GM21526 (cell line): Measurements from ENCODE around the gene OR2D3.
"Not testable (repeated sequence)": the region's sequence is repeated elsewhere in the genome, so short reads cannot be mapped to it uniquely, and the experiment has no call there.

Experiments
- ATAC-seq: cut with Tn5 transposase; IDR thresholded peaks from one replicate; pipeline ENCODE4 v1.9.1; 2021; ENCODE audit warnings: moderate library complexity; ENCODE audit not compliant: unreplicated experiment, low FRiP score

The OR2D3 gene, protein sequence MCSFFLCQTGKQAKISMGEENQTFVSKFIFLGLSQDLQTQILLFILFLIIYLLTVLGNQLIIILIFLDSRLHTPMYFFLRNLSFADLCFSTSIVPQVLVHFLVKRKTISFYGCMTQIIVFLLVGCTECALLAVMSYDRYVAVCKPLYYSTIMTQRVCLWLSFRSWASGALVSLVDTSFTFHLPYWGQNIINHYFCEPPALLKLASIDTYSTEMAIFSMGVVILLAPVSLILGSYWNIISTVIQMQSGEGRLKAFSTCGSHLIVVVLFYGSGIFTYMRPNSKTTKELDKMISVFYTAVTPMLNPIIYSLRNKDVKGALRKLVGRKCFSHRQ

DNA sequence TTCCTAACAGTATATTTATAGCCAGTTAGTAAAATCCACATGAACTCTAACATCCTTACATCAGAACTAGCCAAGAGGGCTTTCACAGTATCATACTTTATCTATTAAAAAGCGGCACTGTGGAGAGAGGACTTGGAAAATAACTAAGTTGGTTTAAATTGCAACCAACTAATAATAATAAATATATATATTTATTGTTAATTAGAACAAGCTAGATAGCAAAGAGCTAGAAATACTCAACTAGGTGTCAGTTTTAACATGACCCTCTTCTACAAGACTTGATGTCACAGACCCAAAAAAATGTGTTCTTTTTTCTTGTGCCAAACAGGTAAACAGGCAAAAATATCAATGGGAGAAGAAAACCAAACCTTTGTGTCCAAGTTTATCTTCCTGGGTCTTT, at the start of gene OR2D3:
TSS of gene OR2D3 (plus strand) at position 301 of the 400 bp plus-strand sequence. CDS start at position 301, 0 bp downstream.
- no peak for ATAC-seq

DNA sequence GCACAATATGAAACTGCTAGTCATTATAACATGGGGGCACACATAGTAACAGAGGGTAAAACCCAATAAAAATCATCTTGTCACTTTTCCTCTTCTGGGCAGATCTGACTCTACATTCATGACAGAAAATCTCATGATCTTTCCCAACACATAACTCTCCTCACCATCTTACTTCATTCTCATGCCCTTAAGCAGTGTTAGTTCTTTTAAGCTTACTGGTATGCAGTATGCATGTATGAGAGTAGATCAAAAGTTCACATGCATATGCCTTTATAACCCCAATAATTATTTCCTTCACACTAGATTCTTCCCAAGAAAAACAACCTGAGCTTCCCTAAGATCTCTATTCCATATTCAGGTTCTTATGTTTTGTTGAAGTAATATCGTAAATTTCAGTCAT, 49.5 kb upstream of the OR2D3 start:
- ATAC-seq = no peak

DNA sequence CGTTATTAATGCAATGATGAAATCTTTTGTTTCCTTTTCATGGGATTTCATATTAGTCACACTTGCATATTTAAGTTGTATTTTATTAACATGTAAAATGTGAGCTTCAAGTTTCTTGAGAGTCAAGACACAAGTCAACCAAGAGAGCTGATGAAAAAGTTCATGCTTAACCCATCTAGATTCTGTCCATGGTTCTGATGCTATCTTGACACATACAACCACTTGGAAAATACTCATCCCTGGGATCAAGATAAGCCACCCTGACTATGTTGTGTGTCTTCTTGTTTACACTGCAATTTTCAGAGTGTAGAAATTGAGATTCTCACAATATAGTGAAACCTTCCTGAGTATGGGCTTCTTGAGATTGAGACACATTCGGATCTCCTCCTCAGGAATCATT, 45.0 kb upstream of the OR2D3 start:
- ATAC-seq = no peak

DNA sequence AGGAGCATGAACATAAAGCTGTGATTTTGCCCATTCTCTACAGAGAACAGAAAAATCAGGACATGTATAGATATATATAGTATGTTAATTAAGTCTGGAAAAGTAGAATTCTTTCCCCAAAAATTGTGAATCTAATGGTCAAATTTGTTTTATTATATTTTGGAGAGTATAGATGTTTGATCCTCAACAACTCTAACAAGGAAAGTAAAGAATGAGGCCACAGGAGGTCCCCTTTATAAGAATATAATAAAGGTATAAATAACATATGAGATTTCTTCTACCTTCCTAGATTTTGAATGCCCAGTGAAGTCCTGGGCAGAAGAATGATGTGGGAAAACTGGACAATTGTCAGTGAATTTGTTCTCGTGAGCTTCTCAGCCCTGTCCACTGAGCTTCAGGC, 44.5 kb upstream of the OR2D3 start, which contains the start of gene OR10A4:
TSS of gene OR10A4 (plus strand) at position 301 of the 400 bp plus-strand sequence. CDS start at position 324, 23 bp downstream.
- no peak for ATAC-seq

DNA sequence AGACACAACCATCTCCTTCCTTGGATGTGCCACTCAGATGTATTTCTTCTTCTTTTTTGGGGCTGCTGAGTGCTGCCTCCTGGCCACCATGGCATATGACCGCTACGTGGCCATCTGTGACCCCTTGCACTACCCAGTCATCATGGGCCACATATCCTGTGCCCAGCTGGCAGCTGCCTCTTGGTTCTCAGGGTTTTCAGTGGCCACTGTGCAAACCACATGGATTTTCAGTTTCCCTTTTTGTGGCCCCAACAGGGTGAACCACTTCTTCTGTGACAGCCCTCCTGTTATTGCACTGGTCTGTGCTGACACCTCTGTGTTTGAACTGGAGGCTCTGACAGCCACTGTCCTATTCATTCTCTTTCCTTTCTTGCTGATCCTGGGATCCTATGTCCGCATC, 43.9 kb upstream of the OR2D3 start:
- ATAC-seq = no peak

DNA sequence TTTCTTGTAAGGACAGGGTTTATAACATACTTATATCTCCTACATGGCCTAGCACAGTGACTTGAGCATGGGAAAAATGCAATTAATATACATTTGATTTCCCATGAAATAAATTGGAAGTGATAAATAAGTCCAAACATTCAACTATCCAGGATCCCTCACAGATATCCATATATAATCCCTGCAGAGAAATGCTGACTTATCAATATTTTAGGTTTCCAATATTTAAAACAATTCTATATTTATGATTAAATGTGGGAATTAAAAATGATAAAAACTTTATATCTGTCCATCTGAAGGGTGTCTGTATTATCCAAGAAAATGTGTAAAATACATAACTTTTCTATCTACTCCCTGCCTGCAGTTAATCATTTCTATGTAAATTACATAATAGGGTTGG, 38.1 kb upstream of the OR2D3 start:
- ATAC-seq = no peak

DNA sequence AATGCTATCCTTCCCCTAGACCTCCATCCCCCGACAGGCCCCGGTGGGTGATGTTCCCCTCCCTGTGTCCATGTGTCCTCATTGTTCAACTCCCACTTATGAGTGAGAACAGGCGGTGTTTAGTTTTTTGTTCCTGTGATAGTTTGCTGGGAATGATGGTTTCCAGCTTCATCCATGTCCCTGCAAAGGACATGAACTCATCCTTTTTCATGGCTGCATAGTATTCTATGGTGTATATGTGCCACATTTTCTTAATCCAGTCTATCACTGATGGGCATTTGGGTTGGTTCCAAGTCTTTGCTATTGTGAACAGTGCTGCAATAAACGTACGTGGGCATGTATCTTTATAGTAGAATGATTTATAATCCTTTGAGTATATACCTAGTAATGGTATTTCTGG, 33.1 kb upstream of the OR2D3 start:
- not testable (repeated sequence) for ATAC-seq

DNA sequence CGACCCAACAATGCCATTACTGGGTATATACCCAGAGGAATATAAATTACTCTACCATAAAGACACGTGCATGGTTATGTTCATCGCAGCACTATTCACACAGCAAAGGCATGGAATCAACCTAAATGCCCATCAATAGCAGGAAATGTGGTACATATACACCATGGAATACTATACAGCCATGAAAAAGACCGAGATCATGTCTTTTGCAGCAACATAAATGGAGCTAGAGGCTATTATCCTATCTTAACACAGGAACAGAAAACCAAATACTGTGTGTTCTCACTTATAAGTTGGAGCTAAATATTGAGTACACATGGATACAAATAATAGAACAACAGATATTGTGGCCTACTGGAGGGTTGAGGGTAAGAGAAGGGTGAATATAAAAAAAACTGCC, 32.0 kb upstream of the OR2D3 start:
- no peak for ATAC-seq

DNA sequence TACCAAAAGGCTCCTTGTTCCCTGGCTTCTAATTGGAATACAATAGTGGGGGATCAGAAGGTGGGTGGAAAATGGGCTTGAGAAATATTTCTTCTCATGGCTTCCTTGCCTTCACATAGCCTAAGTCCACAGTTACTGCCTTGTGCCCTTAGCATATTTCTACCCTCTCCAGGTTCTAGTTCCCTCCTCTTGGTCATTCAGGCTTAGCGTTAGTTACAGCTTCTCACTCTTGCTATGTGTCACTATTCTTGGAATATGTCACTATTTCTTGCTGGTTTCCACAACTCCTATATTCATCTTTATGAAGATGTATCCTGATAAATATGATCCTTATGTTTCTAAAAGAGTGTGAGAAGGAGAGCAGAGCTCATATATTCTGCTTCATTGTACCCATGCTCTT, 31.0 kb upstream of the OR2D3 start:
- no peak for ATAC-seq

DNA sequence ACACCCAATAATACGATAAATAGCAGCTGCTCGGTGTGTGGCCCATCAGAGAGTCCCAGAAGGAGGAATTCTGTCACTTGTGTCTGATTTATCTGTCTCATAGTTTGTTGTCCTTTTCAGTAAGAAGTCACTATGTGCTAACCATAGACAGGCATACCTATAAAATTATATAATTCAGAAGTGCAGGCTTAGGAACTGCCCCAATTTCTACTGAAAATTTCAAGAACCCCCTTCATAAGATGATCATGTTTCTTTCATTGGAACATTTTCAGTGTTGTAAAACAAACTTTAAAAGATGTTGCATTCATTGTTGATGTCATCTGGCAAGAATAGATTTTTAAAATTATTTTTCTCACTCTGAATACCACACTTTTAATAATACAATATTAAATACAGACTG, 28.4 kb upstream of the OR2D3 start, which contains the start of gene OR2D2:
TSS of gene OR2D2 (minus strand) at position 101 of the 400 bp plus-strand sequence. CDS start at position 101, 0 bp downstream.
- ATAC-seq = no peak

DNA sequence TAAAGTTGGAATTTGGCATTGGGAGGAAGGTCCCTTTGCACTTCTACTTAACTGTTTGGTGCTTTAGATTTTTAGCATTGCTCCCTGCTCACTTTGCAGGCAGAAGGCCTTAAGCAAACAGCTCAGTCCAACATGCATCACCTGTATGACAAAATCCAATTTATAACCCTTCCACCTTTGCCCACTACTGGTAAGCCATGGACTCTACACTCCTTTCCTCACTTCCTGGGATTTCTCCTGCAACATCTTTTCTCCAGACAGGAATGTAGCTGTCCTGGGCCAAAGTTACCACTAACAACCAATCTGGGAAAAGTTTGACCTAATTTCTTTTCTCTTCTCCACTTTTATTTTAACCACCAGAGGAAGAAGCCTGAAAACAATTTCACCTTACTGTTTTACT, 26.7 kb upstream of the OR2D3 start:
- ATAC-seq = no peak

DNA sequence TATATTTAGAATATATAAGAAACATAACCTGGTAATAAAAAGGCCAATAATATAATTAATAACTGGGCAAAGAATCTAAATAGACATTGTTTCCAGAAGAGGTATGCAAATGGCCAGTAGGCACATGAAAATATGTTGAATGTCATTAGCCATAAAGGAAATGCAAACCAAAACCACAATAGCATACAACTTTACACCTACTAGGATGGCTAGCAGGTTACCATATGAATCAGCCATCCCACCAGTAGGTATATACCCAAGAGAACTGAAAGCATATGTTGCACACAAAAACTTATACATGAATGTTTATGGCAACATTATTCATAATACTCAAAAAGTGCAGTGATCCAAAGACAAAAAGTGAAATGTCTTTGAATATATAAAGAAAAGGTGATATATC, 25.8 kb upstream of the OR2D3 start:
- peak; percentile 80 for ATAC-seq

DNA sequence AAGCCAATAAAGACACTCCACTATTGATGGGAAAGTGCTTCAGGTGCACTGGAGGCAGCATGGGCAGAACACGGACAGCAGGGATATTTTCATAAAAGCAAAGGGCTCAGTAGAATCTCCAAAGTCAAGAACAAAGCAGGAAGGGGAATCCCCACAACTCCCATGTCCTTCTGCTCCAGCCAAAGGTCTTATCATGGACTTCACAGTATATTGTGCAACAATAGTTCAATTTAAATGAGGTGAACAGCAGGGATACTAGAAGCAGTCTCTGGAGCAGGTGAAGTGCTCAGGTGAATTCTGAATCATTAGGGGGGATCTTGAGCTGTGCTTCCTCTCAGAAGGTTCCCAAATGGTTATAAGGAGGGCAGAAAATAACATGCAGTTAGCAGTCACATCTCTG, 21.9 kb upstream of the OR2D3 start:
- ATAC-seq = no peak

DNA sequence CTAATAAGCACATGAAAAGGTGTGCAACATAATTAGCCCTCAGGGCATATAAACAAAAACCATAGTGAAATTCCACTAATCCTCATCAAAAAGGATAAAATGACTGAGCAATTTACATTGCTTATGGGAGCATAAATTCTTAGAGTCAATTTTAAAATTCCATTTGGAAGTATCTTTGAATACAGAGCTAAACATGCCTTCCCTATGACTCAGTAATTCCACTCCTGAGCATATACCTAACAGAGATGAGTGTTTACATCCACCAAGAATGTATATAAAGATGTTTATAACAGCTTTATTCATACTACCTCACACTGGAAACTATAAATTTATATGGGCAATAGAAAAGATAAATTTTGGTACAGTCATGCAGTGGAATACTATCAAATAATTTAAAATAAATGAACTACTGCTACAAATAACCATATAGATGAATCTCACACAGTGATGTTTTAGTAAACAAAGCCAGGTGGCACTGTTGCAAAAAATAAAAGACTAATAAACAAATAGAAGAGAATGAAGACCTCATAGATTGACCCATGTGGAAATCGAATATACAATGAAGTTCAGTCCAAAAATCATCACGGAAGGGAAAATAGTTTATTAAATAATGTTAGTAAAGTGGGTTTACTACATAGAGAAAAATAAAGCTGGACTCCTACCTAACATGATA, 20.3 kb upstream of the OR2D3 start:
- ATAC-seq = no peak

DNA sequence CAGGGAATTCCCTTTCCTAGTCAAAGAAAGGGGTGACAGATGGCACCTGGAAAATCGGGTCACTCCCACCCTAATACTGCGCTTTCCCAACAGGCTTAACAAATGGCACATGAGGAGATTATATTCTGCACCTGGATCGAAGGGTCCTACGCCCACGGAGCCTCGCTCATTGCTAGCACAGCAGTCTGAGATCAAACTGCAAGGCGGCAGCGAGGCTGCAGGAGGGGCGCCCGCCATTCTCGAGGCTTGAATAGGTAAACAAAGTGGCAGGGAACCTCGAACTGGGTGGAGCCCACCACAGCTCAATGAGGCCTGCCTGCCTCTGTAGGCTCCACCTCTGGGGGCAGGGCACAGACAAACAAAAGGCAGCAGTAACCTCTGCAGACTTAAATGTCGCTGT, 16.0 kb upstream of the OR2D3 start:
- not testable (repeated sequence) for ATAC-seq

DNA sequence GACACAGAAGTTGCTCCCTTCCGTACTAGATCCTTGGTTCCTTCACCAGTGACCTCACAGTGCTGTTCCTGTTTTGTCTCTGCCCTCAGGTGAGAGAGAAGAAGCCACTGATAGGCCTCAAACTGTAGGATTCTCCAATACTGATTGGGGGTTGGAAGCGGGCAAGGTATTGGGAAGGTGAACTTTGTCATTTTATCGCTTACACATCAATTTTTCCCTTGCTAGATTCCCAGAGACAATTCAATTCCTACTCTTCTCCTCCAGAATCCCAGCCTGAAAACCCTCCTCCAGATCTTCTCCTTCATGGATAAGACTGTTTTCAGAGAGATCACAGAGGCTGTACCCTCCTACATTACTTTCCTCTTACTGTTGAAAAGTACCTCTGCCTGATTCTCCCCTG, 9.4 kb upstream of the OR2D3 start:
- no peak for ATAC-seq

DNA sequence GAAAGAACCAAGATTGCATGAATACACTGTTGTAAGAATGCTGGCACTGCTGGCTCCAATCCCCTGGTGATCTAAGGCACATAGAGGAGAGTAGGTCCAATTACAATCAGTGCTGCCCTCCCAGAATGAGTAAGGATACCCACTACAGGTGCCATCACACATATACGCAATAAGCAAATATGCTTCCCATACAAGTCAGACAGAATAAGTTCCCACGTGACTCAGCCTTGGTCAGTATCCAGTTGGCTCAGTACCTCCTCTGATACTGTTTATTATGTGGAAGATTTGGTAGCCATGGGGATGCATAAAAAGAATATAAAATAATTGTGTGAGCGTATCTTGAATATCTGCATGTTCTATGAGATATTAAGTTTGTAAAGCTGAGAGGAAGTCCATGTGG, 8.9 kb upstream of the OR2D3 start:
- no peak for ATAC-seq

DNA sequence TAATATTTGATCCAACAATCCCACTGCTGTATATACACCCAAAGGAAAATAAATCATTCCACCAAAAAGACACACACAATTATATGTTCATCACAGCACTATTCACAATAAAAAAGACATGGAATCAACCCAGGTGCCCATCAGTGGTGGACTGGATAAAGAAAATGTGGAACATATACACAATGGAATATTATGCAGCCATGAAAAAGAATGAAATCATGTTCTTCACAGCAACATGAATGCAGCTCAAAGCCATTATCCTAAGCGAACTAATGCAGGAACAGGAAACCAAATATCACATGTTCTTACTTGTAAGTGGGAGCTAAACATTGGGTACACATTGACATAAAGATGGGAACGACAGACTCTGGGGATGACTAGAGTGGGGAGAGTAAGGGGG, 1.1 kb upstream of the OR2D3 start:
- no peak for ATAC-seq

DNA sequence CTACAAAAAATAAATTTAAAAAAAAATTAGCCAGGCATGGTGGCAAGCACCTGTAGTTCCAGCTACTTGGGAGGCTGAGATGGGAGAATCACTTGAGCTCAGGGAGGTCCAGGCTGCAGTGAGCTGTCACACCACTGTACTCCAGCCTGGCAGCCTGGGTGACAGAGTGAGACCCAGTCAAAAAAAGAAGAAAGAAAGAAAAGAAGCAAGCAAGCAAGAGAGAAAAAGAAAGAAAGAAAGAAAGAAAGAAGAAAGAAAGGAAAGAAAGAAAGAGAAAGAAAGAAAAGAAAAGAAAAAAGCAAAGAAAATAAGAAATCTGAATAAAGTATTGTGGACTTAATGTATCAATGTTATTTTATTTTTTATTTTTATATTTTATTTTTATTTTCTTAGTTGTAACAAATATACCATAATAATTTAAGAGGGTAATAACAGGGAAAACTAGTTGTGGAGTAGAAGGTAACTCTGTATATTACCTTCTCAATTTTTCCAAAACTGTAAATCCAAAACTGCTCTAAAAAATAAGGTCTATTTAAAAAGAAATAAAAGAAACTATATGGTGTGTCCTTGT, 4.3 kb downstream of the OR2D3 start:
- ATAC-seq = no peak

DNA sequence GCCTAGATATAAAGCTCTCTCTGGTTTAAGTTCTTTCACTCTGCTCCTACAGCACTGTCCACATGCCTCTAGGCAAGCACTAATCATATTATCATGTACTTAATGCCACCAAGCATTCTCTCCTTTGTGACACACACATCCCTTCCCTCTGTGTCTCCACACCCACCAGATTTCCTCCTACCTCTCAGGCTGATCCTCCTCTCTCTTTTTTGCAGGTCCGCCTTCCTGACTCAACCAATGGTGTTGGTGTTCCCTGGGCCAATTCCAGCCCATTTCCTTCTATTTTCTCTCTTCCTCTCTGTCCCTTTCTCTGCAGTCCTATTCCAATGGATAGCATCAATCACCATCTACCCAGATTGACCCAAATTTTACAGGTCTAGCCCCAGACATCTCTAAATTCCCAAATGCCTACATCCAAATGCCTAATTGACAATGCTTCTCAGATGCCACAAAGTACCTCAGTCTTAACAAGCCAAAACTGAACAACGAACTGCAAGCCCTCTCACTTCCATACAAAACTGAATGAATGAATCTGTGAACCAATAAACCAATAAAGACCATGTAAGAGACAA, 4.9 kb downstream of the OR2D3 start:
- peak; percentile 2 for ATAC-seq
